Measurements from ENCODE around the gene LSM7.

- TF ChIP-seq SP1 (IDR thresholded peaks at IDR 0.05) (no peak), SUZ12 (IDR thresholded peaks at IDR 0.05) (no peak), FOXA1 (IDR thresholded peaks at IDR 0.05) (no peak), LEF1 (IDR thresholded peaks at IDR 0.05; ENCODE audit: borderline replicate concordance) (no peak)
- TF ChIP-seq, protein P1, sequence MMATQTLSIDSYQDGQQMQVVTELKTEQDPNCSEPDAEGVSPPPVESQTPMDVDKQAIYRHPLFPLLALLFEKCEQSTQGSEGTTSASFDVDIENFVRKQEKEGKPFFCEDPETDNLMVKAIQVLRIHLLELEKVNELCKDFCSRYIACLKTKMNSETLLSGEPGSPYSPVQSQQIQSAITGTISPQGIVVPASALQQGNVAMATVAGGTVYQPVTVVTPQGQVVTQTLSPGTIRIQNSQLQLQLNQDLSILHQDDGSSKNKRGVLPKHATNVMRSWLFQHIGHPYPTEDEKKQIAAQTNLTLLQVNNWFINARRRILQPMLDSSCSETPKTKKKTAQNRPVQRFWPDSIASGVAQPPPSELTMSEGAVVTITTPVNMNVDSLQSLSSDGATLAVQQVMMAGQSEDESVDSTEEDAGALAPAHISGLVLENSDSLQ (IDR thresholded peaks at IDR 0.05): no peak
These were observed 7.5 kb upstream of the LSM7 start for GRCh38 chr19:2335848-2336247.

Data from HEK293T (cell line).